ENCODE data around the gene PHC2.
"Not testable (repeated sequence)": the region's sequence is repeated elsewhere in the genome, so short reads cannot be mapped to it uniquely, and the experiment has no call there.

Gene PHC2

DNA sequence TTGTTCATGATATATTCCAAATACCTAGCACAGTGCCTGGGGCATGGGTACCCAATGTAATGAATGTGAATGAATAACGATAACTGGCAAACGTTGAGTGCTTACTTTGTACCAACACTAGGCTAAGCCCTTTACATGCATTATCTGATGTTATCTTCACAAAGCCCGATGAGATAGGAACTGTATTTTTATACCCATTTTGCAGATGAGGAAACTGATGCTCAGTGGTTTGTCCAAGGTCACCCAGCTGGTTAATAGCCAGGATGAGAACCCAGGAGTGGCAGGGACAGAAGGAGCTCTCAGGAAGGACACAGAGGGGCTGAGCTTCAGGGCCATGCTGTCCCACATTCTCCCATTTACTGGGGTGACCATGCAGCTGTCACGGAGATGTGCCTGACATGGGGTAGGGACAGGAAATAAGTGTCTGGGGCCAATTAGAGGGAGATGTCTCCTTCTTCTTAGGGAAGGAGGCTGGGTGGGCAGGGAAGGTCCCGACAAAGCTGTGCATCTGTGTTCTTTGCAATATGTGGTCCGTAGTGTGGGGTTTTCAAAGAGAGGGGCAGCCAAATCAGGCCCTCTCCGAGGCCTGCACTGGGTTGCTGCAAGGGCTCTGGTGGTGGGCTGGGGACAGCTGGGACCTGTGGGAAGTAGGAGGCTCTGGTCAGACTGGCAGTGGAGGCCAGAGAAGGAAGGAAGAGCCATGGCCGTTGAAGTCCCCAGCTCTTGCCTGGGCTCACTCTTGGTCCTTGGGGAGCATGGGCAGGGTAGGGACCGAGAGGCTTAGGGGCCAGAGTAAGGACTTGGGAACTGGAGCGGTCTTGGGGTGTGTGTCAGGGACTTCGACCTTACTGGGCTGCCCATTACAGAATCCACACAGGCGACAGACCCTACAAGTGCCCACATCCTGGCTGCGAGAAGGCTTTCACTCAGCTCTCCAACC lies 136.6 kb downstream of the PHC2 start:
- DNase-seq (ENCODE audit: low spot score) = no peak

DNA sequence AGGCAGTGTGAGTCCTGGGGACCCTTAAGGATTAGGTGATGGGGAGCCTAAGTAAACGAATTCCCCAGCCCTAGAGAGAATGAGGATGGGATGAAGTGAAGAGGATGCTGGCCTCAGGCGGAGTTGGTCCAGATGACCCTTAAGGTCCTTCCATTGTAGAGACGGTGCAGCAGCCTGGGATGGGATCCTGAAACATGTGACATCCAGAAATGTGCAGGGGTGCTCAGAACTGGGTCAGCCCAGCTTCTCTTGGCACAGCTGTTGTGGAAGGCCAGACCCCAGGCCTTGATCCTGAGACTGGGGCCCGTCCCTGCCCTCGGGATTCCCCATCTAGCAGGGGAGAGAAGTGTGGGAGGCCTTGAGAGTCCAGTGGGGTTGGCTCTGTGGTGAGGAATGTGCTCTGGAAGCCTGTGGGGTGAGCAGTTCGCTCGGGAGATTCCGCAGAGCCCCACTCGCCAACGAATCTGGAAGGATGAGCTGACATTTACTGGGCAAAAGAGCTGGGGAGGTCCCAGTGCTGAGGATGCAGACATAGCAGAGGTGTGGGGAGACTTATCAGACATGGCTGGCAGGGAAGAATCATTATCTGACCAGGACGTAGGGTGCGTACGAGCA lies 138.1 kb downstream of the PHC2 start:
- DNase-seq (ENCODE audit: low spot score) = no peak

DNA sequence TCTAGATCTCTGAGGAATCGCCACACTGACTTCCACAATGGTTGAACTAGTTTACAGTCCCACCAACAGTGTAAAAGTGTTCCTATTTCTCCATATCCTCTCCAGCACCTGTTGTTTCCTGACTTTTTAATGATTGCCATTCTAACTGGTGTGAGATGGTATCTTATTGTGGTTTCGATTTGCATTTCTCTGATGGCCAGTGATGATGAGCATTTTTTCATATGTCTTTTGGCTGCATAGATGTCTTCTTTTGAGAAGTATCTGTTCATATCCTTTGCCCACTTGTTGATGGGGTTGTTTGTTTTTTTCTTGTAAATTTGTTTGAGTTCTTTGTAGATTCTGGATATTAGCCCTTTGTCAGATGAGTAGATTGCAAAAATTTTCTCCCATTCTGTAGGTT lies 140.3 kb downstream of the PHC2 start:
- not testable (repeated sequence) for DNase-seq (ENCODE audit: low spot score)

DNA sequence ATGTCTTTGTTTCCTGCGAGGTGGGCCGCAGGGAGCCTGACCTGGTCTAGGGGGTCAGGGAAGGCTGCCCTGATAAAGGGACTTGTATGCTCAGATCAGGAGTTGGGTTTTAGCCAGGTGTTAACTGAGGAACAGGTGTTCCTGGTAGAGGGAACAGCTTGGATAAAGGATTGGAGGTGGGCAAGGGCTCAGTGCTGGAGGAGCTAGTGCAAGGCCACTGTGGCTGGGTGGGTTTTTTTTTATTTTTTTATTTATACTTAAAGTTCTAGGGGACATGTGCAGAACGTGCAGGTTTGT lies 141.1 kb downstream of the PHC2 start:
- no peak for DNase-seq (ENCODE audit: low spot score)

DNA sequence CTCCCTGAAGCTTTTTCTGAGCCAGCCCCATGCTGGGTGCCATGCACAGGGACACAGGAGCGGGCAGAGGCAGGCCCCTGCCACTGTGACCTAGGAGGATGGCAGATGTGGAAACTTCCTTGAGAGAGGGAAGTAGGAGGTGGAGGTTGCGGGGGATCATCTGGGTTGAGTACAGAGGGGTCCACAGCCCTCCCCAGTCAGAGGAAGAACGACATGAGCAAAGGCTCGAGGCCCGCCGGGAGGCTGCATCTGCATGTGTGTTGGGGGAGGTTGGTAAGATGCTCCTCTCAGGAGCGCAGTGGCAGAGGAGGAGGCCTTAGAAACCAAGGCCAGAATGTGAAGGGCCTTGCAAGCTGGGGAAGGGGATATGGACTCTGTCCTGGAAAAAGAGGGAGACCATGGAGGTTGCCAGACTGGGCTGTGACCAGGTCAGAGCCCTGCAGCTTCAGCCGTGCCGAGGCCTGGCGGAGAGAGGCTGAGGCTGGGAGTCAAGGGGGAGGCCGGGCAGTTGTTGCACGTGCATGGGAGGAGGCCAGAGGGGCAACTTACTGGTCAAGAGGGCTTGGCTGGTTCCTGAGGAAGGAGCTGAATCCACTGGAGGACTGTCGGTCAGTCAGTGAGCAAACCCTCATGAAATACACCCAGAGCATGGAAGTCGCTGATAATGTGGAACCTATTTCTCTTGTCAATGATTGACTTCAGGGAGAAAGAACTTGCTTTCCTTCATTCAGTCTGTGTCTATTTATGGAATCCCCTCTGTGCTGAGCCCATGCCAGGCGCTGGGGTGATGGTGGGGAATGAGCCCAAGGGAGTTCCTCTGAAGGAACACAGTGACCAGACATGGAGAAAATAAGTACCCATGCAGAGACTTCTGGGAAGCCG lies 141.7 kb downstream of the PHC2 start:
- DNase-seq (ENCODE audit: low spot score) = no peak

DNA sequence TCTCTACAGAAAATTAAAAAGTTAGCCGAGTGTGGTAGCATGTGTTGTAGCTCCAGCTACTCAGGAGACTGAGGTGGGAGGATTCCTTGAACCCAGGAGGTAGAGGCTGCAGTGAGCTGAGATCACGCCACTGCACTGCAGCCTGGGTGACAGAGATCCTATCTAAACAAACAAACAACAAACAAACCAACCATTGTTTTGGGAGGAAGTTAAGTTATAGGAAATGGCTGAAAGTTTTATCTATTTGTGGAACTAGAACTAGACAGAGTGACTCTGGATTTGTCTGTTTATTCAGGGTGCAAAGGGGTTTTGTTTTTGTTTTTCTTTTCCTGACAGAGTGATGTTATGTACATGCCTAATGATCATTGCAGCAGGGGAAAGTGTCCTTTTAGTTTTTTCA lies 143.6 kb downstream of the PHC2 start:
- no peak for DNase-seq (ENCODE audit: low spot score)

DNA sequence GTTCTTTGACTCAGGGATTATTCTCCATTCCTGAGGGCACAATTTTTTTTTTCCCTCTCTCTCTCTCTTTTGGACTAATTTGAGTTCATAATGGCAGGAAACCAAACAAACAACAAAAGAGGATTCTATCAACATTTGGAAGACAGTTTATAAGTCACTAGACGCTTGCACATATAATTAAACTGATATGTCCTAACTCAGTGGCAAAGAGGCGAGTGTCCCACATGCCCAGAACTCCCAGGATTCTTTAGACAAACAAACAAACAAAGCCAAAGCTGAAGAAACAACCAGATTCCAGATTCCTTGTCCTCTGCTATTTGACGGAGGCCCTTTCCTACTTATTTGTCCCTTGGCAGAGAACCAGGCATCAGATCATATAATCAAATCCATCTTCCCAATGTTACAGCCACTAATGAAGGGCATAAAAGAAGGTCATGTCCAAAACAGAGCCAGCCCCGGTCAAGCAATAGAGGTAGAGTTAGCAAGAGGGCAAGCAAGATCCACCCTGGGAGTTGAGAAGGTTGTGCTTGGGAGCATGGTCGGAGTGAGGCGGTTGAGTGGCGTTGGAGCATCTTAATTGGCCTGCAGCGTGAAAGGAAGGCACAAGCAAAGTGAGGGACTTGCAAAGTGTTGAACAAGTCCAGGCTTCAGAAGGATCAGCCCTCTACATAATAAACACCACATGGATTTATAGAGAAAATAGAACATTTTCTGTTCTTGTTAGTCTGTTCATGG lies 144.3 kb downstream of the PHC2 start:
- DNase-seq (ENCODE audit: low spot score) = no peak

DNA sequence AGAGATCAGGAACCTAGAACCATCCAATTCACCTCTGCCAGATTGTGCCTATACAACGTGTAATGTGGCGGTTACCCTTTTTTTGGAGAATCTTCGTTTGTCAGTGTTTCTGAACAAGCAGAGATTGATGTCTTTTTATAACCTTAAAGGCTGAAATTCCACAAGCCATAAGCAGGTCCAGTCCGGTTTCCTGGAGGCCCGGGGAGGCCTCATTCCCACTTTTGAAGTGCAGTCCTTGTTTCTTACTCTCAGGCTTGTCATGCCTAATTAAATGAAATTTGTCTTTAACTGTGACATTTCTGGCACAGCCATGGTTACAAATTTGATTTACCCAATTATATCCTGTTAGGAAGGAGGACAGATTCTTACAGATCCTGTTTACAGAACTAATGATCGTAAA lies 146.8 kb downstream of the PHC2 start:
- DNase-seq (ENCODE audit: low spot score) = no peak

DNA sequence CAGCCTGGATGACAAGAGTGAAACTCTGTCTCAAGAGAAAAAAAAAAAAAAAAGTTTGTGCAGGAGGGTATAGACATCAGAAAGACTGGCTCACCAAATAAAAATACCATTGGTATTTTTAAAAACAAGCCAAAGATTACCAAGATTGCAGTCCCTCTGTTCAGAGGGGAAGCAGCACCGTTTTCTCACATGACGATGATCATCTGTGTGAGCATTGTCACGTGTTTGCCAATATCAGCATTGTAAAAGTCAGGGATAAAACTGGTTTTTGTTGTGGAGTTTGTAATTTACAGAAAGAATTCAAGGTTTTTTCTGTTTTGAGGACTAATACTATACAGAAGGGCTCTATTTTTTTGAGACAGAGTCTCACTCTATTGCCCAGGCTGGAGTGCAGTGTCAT lies 148.1 kb downstream of the PHC2 start:
- DNase-seq (ENCODE audit: low spot score) = no peak

DNA sequence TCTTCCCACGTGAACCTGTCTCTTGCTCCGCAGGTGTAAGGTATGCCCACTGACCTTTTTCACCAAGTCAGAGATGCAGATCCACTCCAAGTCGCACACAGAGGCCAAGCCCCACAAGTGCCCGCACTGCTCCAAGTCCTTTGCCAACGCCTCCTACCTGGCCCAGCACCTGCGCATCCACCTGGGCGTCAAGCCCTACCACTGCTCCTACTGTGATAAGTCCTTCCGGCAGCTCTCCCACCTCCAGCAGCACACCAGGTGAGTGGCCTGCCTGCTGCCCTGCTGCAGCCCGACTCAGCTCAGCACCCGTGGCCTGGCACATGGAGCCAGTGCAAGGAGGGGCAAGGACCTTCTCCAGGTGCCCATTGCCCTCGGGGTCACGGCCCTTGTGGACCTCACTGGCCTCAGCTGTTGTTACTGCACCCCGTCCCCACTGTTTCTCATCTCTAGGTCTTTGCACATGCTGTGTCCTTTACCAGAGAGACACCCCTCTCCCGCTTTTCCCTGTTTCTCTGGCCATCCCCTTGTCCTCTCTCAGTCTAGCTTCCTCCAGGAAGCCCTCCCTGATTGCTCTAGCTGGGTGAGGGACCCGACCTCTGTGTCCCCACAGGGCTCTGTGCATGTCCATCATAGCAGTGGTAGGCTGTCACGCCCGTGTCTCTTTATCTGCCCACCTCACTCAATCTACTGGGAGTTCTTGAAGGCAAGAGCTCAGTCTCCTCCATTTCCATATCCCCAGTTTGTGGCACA lies 149.2 kb downstream of the PHC2 start:
- no peak for DNase-seq (ENCODE audit: low spot score)

DNA sequence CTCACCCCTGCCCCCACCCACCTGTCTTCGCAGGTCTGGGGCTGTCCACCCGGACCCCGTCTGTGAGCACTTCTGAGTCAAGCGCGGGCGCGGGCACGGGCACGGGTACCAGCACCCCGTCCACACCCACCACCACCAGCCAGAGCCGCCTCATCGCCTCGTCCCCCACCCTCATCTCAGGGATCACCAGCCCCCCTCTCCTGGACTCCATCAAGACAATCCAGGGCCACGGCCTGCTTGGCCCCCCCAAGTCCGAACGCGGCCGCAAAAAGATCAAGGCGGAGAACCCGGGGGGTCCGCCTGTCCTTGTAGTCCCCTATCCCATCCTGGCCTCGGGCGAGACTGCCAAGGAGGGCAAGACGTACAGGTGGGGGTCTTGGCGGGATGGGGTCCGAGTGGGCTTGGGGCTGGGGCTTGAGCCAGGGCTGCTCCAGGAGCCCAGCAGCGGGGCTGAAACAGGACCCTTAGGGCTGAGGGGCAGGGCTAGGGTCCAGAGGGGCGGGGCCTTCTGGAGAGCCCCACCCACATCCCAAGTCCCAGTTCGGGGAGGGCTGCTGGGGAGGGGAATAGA lies 150.7 kb downstream of the PHC2 start:
- no peak for DNase-seq (ENCODE audit: low spot score)

DNA sequence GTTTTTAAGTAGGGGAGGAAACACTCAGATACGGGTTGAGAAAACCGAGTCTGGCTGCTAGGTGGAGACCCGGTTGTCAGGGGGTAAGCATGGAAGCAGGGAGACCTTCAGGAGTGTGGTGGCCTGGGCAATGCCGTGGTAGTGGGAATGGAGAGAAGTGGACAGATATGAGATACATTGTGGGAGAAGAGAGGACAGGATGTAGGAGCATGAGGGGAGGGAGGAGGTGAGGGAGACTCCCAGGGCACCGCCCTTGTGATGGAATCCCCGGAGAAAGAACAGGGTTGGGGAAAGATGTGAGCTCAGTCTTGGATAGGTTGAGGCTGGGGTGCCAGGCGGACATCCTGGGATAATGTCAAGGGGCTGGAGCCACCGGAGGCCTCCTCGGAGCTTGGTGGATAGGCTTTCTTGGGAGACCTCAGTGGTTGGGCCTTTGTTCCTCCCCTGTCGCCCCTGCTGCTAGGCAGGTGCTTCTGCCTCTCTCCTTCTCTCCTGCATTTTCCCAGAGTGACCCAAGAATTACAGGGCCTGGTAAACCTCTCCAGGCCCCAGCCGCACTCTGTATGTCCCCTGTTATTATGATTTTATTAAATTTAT lies 153.3 kb downstream of the PHC2 start:
- no peak for DNase-seq (ENCODE audit: low spot score)

DNA sequence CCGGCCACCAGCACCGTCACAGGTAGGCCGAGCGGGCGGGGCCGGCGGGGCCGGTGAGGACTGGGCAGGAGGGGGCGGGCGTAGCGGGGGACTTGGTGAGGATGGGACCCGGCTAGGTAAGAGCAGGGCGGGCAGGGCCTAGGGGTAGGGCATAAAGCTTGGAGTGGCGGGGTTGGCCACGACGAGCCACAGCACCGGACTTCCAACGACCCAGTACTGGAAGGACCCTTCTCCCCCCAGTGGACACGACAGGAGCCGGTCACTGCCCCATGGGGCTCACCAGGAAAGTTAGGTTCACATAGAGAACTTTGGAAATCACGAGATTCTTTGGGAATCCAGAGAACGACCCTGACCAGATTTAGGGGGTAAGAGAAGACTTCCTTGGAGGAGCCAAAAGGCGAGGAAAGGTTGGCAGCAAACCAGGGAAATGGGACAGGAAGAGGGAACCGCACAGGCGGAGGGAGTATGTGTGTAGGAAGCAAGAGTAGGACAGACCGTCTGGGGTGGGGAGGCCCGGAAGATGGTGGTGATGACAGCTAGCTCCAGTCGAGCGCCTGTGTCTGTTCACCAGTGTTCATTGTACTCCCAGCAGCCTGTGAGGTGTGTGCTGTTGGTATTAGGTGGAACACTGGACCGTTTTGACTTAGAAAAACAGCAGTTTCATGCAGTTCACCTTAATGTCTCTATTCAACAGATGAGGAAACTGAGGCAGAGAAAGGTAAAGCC lies 154.2 kb downstream of the PHC2 start:
- no peak for DNase-seq (ENCODE audit: low spot score)

DNA sequence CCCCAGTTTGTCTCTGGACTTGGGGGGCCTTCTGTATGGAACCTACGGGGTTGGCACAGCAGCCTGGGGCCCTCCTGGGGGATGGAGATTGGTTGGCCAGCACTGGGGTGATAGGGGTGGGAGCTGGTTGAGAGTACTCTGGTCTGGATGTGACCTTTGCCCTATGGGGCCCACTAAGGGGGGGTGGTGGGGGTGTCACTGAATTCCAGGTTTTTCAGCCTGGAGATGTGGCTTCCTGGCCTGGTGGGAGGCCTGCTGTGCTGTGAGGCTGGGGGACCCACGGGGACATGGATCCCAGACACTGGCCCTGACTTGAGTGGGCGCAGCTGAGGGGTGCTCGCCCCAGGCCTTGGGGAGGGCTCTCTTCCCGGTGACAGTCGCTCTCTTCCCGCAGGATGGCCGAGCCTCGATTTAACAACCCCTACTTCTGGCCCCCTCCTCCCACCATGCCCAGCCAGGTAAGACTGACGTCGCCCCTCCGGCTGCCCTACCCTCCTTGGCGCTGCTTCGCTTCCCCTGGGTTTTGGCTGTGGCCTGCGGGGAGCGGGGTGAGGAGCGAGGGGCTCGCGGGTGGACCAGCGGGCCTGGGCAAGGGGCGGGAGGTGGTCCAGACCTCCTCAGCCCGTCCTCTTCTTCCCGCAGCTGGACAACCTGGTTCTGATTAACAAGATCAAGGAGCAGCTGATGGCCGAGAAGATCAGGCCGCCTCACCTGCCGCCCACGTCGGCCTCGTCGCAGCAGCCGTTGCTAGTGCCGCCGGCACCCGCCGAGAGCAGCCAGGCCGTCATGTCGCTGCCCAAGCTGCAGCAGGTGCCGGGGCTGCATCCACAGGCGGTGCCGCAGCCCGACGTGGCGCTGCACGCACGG lies 155.0 kb downstream of the PHC2 start:
- no peak for DNase-seq (ENCODE audit: low spot score)

DNA sequence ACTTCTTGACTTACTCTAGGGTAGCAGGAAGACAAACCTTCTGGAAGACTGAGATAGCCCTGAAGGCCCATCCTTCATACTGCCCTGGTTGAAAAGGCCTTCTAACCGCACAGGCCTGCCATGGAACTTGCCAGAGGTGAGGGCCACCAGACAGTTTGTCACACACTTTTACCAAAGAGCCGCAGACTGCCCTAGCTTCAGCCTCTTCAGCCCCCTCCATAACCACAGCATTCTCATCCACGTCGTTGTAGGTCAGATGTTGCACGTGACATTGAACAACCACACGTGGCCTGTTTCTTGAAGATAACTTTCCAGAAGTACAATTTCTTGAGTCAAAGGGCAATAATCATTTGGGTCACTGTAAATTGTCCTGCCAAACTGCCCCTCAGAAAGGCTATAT lies 155.7 kb downstream of the PHC2 start:
- DNase-seq (ENCODE audit: low spot score) = no peak

DNA sequence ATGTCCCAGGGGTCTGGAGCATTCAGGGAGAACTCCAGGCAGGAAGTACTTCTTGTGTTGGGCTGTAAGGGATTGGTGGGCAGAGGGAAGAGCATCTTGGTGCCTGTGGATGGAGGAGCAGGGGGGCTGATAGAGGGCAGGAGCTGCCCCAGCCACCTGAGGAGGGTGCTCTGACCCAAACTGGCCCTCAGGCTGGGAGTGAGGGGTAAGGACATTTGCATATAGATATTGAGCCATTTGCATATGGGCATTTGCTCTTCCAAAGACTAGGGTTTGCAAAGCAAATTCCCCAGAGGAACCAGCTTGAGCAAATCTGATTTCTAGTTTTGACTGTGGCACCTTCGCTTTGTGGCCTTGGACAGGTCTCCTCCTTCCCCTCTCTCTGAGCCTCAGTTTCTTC lies 156.4 kb downstream of the PHC2 start:
- no peak for DNase-seq (ENCODE audit: low spot score)

DNA sequence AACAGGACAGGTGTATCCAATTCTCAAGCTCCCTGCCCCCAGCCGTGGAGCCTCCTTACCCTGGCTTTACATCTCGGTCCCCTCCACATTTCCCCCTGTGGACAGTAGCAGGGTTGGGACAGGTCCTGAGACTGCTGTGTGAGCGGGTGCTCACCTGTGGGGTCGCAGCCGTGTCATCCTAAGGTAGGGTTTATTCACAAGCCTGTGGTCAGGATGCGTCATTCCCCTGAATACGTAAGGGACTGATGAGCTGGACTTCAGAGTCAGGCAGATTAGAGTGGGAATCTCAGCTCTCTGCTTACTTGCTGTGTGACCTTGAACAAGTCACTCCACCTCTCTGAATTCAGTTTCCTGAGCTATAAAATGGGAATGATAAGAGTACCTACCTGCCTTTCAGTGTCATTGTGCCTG lies 156.9 kb downstream of the PHC2 start:
- DNase-seq (ENCODE audit: low spot score) = no peak

Data from SW480 (cell line).